Neural crest cell (in vitro differentiated cells): ENCODE data around the gene ANAPC1. TPM values are rescaled to one million over a fixed set of nuclear protein-coding genes. Genes with fewer than 3 reads are reported as not detected.
"Not testable (repeated sequence)": the region's sequence is repeated elsewhere in the genome, so short reads cannot be mapped to it uniquely, and the experiment has no call there.

Source experiments
- DNase-seq: peaks from one replicate; pipeline ENCODE4 v3.0.0; 2021; ENCODE audit warnings: low read depth, mixed read lengths, low spot score
- H3K27ac Mint-ChIP-seq: one replicate; pipeline ENCODE4 v1.8.0; 2021; ENCODE audit warnings: mild to moderate bottlenecking, mixed read lengths; ENCODE audit not compliant: unreplicated experiment
- H3K27me3 Mint-ChIP-seq: 2 replicates; pipeline ENCODE4 v1.8.0; 2021; ENCODE audit warnings: low read depth, mild to moderate bottlenecking, mixed read lengths
- H3K36me3 Mint-ChIP-seq: 2 replicates; pipeline ENCODE4 v1.8.0; 2021; ENCODE audit warnings: low read depth, mild to moderate bottlenecking, mixed read lengths
- H3K4me1 Mint-ChIP-seq: 2 replicates; pipeline ENCODE4 v1.8.0; 2021; ENCODE audit warnings: mixed read lengths
- H3K4me3 Mint-ChIP-seq: one replicate; pipeline ENCODE4 v1.8.0; 2021; ENCODE audit warnings: mild to moderate bottlenecking, mixed read lengths
- H3K9me3 Mint-ChIP-seq: 2 replicates; pipeline ENCODE4 v1.8.0; 2021; ENCODE audit warnings: mixed read lengths
- CTCF ChIP-seq: fragments of 200-600 bp; sonication (generic); conservative IDR thresholded peaks from 2 replicates; pipeline ENCODE4 v1.5.0; 2021; ENCODE audit warnings: antibody characterized with exemption, mild to moderate bottlenecking
- total RNA-seq: library from RNA; stranded (reverse); gene quantifications from 2 replicates; pipeline ENCODE4 v1.2.1, GENCODE V29; 2021

Gene ANAPC1
- total RNA-seq, 1 donor from 2014 or later: 69.0 TPM

DNA sequence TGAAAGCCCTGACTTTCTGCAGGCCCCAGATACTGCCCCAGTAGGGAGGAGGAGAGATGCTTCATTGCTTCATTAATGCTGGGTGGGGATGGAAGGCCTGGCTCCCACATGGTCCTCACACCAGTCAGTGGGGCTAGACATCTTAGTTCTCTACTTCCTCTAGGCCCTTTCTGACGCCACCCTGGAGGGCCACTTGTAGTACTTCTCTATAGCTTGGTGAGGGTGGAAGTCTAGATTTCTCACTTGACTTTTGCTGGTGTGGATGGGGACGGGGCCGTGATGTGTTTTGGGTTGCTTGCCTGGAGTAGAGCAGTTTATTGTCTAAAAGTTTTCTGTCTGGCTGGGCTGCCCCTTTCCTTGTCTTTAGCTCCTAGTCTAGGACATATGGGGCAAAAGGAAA is 33.1 kb upstream of the ANAPC1 start:
- Mint-ChIP-seq H3K9me3 (no peaks in the 10 kb centered on the region), H3K27ac (no peak overlapping the region), H3K4me3 (no peak overlapping the region), H3K4me1 (peaks cover 11% of the 10 kb centered on the region), H3K27me3 (no peaks in the 10 kb centered on the region), H3K36me3 (no peaks in the 10 kb centered on the region)
- no peak for TF ChIP-seq CTCF
- DNase-seq: no peak

- Mint-ChIP-seq H3K27ac (no peak overlapping the region), H3K36me3 (no peaks in the 10 kb centered on the region)
Measured at GRCh38 chr2:111912547-111912946, 28.6 kb upstream of the ANAPC1 start.

GRCh38 chr2:111911295-111911977 is 27.4 kb upstream of the ANAPC1 start:
- H3K27ac Mint-ChIP-seq, H3K27me3 Mint-ChIP-seq, DNase-seq, H3K36me3 Mint-ChIP-seq, H3K9me3 Mint-ChIP-seq, H3K4me3 Mint-ChIP-seq: not testable (repeated sequence)
- H3K4me1 Mint-ChIP-seq: peaks cover 31% of the 10 kb centered on the region

More at GRCh38 chr2:111912547-111912946, 28.6 kb upstream of the ANAPC1 start:
- no peaks in the 10 kb centered on the region for H3K27me3 Mint-ChIP-seq
- H3K4me1 Mint-ChIP-seq: peaks cover 23% of the 10 kb centered on the region
- no peak for DNase-seq
- H3K9me3 Mint-ChIP-seq: no peaks in the 10 kb centered on the region
- H3K4me3 Mint-ChIP-seq: no peak overlapping the region
- no peak for TF ChIP-seq CTCF

DNA sequence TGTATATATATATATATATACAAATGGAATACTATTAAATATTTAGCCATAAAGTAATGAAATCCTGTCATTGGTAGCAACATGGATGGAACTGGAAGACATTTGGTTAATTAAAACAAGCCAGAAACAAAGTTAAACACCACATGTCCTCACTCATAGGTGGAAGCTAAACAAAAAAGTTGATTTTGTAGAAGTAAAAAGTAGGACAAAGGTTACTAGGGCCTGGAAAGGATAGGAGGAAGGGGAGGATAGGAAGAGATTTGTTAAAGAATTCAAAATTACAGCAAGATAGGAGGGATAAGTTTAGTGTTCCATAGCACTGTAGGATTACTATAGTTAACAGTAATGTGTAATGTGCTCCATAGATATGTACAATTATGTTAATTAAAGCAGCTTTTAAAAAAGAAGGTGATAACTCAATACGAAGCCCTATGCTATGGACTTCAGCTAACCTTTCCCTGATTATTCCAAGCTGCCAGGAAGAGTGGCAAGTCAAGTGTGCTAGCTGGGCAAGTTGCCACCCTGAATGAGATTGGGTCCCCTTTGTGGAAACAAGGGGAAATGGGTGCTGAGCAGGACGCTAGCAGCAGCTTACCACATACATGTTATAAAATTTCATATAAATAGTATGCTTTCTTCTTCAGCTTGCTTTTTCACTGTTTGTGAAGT is 26.8 kb upstream of the ANAPC1 start:
- no peaks in the 10 kb centered on the region for H3K9me3 Mint-ChIP-seq
- no peaks in the 10 kb centered on the region for H3K27me3 Mint-ChIP-seq
- no peaks in the 10 kb centered on the region for H3K36me3 Mint-ChIP-seq
- no peak for DNase-seq
- no peak overlapping the region for H3K27ac Mint-ChIP-seq
- peaks cover 38% of the 10 kb centered on the region for H3K4me1 Mint-ChIP-seq
- no peak overlapping the region for H3K4me3 Mint-ChIP-seq
- no peak for TF ChIP-seq CTCF

- H3K36me3 Mint-ChIP-seq, H3K27ac Mint-ChIP-seq, H3K4me3 Mint-ChIP-seq, H3K9me3 Mint-ChIP-seq, H3K27me3 Mint-ChIP-seq, DNase-seq: not testable (repeated sequence)
- H3K4me1 Mint-ChIP-seq: peaks cover 41% of the 10 kb centered on the region
Measured at GRCh38 chr2:111909997-111910396, 26.0 kb upstream of the ANAPC1 start.

DNA sequence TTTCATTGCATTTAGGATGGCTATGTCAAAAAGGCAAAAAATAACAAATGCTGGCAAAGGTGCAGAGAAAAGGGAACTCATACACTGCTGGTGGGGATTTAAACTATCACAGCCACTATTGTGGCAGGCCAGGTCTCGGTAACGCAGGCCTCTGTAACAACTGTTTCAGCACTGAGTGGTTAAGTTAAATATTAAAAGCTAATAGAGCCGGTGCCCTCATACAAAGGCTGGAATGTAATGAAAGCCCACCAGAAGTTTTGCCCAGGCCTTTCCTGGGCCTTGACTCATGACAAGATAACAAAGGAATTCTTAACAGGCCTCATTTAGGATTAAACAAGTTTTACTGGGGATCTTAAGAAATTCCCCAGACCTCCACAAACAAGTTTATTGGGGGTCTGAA is 25.1 kb upstream of the ANAPC1 start:
- no peak overlapping the region for H3K4me3 Mint-ChIP-seq

More for the DNA sequence above, 25.1 kb upstream of the ANAPC1 start:
- H3K27ac Mint-ChIP-seq: peak overlapping the region; percentile 76
- H3K9me3 Mint-ChIP-seq: no peaks in the 10 kb centered on the region
- no peak for DNase-seq
- no peak for TF ChIP-seq CTCF
- peaks cover 41% of the 10 kb centered on the region for H3K4me1 Mint-ChIP-seq
- H3K36me3 Mint-ChIP-seq: no peaks in the 10 kb centered on the region
- H3K27me3 Mint-ChIP-seq: no peaks in the 10 kb centered on the region
